Skin of body (tissue), 2 donors: Measurements from ENCODE around the gene BEGAIN. TPM values are rescaled to one million over a fixed set of nuclear protein-coding genes. Genes with fewer than 3 reads are reported as not detected.

Experiments
- DNase-seq: peaks from one replicate; lab custom pipeline; 2025; lab: John Stamatoyannopoulos, UW
- total RNA-seq: library from RNA; depleted of rRNA; stranded (reverse); fragments of >200 nt; gene quantifications from one replicate; pipeline ENCODE4 v1.2.3, GENCODE V29; 2014

The BEGAIN gene
- total RNA-seq, 1 donor from 2014 or later = 1.4 TPM

DNA sequence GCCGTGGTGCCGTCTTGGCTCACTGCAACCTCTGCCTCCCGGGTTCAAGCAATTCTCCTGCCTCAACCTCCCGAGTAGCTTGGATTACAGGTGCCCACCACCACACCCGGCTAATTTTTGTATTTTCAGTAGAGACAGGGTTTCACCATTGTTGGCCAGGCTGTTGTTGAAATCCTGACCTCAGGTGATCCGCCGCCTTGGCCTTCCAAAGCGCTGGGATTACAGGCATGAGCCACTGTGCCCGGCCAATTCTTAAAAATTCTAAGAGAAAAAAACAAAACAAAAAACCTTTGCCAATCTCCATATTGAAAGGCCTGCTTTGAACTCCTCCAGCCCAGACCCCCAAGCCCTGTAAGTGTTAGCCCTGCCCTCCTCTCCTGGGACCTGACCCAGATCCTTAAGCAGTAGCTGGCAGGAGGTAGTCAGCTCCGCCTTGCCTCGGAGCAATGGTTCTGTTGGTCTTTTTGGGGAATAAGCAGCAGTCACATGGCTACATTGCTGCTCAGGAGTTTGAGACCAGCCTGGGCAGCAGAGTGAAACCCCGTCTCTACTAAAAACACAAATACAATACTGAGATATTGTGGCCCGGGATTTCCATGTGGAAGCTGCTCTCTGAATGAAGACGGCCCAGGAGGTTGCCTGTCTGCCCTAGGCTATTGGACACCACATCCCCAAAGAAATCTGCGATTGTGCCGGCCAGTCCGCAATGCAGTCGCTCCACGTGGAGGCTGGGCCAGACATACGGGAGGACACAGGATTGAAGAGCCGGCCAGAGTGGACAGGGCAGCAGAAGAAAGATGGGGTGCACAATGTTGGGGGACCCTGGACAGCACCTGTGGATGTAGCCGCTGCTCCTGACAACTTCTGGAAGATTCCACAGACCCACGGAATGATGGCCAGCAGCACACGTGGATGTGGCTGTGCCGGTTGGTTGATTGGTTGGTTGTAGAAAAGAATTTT is 28.8 kb upstream of the BEGAIN start:
- no peak for DNase-seq

DNA sequence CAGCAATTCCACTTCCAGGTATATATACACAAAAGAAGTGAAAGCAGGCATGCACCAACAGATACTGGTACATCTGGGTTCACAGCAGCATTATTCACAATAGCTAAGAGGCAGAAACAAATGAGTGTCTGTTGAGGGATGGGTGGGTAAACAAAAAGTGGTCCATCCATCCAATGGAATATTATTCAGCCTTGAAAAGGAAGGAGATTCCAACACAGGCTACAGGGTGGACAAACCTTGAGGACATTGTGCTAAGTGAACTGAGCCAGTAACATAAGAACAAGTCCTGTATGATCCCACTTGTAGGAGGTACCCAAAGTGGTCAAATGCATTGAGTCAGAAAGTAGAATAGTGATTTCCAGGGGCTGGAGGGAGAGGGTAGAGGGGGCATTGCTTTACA is 27.6 kb upstream of the BEGAIN start:
- DNase-seq = no peak

DNA sequence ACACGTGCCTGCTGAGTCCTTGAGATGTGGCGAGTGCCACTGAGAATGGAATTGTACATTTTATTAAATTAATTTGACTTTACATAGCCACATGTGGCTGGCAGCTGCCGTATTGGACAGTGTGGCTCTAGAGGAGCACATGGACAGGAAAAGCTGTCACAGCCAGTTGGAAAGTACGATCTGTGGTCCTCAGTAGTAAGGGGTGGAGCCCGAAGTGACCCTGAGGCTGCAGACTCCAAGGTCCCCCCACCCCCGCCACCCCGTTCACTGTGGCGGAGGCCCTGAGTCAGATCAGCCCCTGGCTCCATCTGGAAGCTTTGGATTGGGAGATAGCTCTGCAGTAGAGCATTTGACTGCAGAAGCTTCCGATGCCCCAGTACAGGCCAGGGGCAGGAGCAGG is 25.8 kb upstream of the BEGAIN start:
- DNase-seq = no peak

DNA sequence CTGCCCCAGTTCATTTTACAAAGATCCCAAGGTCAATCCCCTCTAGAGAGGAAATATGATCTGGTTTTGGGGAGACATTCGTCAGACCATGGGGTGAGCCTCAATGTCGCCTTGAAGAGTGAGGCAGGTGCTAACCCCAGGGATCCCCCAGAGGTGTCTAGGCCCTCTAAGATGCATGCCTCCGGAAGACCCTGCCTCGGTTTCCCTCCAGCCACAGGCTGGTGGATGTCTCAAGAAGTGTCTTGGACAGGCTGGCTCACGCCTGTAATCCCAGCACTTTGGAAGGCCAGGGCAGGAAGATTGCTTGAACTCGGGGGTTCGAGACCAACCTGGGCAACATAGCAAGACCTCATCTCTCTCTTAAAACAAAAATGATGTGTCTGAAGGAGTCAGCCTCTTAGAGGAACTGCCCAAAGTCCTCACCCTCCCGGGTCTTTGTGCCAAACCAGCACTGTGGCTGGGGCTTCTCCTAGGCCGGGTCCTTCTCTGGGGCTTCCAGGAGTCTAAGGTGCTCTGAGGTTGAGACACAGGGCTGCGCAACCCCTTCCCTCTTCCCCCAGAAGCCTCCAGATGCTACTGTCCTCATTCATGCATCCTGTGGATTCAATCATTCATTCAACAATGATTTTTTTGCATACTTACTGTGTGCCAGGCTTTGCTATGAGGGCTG is 24.7 kb upstream of the BEGAIN start:
- DNase-seq = no peak

DNA sequence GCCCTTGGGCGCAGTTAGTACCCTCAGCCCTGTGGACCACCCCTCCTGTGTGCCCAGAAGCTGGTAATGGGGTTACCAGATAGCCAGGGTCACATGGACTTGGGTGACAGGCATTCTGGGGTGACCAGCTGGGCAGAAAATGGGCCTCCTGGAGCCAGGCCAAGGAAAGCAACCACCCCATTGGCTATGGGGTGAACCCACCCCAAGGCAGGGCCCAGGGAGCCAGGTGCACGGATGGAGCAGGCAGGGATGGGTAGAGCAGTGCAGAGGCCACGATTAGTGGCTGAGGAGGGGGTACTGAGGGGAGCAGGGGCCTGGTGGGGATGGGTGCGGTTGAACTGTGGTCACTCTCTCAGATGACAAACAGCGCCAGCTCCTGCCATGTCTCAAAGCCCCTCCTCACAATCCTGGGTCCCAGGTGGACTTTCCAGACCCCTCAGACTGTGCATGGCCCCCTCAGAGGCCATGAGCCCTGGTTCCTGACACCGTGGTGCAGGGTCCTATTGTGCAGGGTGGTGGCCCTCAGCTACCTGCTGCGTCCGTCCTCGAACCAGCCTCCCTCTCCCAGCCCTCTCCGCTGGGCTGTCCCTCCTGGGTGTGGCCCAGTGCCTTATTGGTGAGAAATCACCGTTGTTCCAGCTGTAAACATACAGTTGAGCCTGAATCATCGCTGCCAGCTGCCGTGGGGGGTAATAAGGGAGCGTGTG is 23.4 kb upstream of the BEGAIN start:
- DNase-seq = no peak

DNA sequence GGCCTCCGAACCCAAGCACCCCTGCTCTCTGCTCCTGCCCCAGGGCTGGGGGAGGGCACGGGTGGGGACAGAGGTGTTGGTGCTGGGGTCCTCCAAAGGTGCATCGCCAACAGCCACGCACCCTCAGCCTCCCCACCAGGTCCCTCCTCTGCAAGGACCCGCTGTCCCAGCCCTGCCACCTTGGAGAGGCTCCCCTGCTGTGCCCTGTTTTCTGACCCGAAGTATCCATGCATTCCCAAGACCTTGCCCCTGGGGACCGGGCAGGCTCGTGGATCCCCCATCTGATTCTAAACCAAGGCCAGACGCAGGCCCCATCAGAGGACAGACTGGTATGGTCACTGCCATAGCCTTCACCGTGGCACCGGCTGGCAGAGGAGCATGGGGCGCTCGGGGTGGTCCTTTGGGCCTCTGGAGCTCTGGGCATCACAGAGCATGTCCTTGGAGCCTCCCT is 22.7 kb upstream of the BEGAIN start:
- DNase-seq = no peak

DNA sequence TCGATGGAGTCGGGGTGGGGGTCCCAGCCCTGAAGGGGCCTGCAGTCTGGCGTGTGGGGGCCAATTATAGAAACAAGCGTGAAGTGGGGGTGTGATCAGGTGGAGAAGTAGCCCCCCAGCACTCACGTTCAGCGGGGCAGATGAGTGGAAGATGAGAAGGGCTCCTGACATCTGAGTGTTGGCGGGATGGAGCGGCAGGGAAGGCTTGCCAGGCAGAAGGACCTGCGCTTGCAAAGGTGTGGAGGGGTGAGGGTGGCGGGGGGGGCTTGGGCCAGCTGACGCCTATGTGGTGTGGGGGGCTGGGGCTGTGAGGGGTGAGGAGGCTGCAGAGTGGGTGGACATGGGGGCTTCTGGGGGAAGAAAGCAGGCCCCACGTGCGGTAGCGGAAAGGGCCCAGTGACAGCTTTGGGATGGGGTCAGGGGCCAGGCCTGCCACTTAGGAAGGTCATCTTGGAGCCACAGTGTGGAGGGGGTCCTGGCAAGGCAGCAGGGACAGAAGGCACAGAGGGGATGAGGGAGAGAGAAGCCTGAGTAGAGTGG is 22.2 kb upstream of the BEGAIN start:
- no peak for DNase-seq

DNA sequence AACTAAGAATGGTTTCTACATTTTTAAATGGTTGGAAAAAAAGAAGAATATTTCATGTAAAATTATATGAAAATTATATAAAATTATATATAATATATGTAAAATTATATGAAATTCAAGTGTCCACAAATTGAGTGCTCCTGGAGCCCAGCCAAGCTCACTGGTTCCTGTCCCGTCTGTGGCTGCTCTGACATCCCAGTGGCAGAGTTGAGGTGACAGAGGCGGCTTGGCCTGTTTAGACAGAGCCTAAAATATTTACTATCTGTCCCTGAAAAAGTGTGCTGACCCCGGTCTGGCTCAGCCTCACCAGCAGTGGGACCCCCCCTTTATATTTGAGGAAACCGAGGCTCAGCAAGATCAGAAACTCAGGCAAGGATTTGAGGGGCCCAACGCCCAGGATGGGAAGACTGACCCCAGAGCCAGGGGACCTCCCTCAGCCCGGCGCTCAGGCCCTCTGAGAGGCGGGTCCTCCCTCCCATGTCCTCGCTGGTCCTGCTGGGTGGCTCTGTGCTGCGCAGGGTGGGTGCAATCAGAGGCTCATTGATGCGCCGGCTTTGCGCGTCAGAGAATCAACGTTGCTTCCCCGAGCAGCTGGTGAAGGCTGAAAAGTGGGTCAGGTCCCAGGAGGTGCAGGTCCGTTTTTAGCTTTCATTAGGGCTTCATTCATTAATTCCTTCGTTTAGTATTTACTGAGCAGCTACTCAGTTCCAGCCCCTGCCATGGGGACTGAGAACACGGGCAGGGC is 21.5 kb upstream of the BEGAIN start:
- DNase-seq = no peak

DNA sequence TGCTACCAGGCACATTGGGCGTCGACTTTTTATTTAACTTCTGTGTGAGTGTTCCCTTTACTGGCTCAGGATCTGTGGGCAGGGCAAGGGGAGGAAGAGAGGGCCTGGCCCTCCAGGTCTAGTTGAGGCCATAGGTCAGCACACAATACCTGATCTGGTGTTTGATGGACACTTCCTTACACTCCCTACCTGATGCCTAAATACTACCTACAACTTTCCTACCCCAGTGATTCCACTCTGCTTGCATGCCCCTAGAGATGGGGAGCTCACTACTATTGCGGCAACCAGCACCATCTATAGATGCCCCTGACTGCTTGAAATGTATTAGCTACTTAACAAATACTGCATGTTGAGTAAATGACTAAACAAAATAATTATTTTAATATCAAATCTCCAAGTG is 20.8 kb upstream of the BEGAIN start:
- no peak for DNase-seq

DNA sequence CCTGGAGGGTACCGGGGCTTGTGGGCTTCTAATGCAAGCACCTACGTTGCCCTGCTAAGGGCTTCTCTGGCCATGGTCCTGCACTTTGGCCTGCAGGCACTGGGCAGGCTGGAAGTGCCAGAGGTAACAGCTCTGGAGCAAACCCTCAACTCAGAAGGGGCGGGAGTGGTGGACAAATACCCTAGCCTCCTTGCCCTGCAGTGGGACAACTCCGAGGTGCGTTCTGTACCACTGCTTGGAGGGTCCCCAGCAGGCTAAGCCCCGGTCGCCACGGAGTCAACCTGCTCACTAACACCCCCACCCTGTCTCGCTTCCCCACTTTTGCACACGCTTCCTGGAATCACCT is 20.4 kb upstream of the BEGAIN start:
- no peak for DNase-seq

DNA sequence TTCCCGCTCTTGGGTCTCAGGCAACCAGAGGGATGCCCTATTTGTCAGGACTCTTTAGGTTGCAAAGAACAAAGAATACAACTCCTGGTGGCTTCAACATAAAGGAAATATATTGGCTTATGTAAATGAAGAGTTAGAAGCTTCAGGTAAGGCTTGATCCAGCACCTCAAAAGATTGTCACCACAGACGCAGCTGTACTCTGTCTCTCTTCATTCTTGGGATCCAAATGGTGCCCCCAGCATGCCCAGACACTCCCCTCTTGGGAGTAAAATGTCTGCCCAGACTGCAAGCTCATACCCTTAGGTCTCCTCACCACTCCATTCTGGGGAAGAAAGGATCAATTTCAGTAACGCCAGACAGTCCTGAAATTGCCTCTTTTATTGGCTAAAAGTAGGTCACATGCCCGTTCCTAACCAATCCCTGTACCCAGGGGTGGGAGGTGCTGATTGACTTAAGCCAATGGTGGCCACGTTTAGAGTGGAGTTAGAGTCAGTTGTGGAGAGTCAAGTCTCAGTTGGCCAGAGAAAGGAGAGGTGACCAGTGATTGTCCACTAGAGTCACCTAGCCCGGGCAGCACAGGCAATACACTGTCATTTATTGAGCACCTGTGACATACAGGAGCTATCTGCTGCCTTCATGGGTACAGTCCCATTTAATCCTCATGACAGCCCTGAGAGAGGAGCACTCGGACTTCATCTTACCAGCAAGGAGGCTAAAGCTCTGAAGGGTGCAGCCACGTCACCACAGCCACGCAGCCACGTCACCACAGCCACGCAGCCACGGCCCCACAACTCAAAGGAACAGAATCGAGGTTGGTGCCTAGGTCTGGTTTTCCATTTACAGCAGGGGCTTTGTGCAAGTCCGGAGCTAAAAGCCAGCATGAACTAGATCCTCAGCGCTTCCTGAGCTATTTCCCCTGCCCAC is 19.7 kb upstream of the BEGAIN start:
- DNase-seq = no peak

DNA sequence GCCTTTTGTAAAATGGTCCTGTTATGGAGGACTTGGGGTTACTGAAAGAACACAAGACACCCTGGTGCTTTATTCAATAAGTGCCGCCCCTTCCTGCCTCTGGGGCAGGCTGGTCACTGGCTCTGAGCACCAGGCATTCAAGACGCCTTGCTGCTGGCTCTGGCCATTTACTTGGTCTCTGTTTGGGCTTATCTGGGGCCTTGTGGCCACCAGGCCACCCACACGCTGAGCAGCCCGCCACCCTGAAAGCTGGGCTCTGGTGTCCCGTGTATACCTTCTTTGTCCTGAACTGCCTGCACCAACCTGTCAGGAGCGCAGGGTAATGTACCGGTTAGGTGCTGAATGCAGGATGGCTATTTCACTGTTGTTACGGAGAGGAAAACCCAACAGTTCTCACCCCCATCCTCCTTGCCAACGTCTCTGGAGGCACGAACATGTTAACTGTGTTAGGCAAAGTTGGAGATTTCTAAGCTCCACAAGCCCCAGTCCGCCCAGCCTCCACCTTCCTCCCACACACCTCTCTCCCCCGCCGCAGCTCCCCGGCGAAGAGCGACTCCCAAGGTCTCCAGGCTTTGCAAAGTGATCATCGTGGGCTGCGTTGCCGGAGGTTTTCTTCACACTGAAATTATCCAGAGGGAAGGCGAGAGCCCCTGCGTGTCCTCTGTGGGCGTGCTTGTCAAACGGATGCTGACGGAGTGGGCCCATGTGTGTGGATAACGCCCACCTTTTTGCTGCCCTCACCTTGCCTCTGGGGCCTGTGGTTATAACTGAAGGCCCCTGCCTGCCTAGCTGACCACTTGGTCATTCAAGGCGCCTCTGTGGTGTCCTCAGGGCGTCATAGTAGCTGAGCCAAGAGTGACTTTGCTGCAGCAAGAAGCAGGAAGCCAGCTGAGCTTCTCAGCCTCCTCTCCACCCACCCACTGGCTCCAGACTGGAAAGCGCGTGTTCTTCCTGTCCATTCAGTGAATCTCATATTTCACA is 18.8 kb upstream of the BEGAIN start:
- no peak for DNase-seq

DNA sequence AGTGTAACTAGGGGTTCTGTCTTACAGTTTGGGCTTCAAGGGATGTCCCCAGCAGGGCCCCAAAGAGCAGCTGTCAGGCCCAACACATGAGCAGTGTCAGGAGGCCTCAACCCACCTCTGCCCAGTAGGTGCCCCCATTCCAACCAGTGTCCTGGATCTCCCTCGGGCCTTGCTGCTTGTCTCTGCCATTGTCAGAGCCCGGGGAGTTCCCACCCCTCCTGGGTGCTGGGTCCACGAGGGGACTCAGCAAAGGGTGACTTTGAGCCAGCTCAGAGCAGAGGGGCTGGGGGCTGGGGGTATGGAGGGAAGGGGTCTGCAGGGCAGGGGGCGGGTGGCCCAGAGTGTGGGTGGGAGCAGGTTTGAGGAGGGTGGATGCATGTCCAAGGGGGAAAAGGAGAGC is 18.0 kb upstream of the BEGAIN start:
- DNase-seq = no peak

DNA sequence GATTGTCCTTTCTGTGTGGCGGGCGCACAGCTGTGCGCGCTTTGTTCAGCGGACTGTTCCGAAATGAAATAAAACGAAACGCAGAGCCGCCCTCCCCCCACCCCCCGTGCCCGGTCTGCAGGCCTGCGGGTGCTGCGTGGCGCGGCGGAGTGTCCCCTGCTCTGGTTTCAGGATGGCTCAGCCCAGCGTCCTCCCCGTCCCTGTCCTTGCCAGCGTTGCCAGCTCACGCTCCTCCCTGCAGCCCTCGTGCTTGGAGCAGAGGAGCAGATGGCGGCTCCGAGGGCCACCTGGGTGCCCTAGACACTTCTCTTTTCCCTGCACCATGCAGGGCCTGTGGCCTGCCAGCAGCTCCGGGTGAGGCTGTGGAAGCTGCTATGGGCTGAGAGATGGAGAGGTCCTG is 17.5 kb upstream of the BEGAIN start:
- no peak for DNase-seq

DNA sequence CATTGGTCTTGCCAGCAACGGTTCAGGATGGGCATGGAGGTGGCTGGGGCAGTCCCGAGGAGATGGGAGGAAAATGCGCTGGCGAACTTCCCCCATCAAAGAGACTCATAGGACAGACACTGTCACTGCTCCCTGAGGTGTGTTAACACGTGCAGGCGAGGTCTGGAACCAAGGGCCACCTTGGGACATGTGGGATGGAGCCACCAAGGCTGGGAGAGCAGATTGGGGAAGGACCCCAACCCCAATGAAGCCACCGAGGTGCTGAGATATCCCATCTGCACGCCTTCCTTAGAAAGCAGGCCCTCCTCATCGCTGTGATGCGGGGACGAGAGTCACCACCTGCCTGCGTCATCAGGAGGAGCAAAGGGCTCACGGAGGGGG is 16.9 kb upstream of the BEGAIN start:
- no peak for DNase-seq

DNA sequence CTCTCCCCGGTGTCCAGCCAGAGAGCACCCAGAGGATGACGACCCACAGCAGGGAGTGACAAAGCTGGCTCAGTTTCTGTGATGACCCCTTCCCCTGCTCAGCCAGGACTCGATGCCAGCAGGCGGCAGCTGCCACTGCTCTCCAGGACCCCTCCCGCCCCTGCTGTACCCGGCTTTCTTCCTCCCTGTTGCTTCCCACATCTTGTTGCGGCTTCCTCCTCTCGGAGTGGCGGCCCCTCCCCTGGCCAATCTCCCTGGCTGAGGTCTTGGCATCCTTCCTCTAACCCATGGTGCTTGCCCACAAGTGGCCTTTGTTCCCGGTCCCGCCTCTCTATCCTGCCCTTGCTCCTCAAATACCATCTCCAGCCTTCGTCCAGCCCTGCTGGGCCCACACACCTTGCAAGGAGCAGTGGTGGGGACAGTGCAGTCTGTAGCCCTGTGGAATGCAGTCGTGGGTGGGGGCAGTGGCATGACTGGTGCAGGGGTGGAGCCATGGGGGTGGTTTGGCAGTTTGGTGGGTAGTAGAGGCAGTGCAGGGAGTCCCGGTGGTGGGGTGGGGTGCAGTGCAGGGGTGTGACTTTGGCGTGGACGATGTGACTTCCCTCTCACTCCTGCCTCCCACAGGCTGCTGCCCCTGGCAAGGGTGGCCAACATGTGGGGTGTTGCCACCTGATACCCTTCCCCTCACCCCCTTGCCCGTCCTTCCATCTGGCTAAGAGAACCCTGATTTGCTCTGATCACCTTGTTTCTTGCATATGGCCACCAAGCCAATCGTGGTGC is 16.3 kb upstream of the BEGAIN start:
- no peak for DNase-seq

DNA sequence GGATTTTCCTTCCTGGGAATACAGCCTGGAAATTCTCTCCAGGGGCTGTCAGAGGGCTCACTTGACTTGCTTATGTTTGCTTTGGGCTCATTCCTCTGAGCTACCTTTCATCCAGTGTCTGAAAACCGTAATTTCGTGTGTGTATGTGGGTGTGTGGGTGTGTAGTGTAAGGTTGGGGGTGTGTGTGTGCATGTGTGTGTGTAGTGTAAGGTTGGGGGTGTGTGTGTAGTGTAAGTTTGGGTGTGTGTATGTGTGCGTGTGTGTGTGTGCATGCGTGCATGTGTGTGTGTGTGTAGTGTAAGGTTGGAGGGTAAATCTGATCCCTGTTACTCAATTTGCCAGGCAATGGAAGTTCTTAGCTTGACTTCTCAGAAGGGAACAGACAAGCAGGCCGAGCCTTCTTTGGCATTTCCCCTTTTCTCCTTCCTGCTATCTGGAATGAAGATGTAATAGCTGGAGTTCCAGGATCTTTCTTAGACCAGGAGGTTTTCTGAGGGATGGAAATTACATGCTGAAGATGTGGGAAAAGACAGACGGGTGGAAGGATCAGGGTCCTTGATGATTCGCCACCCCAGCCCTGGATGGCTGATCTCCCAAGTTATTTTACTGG is 15.5 kb upstream of the BEGAIN start:
- no peak for DNase-seq

DNA sequence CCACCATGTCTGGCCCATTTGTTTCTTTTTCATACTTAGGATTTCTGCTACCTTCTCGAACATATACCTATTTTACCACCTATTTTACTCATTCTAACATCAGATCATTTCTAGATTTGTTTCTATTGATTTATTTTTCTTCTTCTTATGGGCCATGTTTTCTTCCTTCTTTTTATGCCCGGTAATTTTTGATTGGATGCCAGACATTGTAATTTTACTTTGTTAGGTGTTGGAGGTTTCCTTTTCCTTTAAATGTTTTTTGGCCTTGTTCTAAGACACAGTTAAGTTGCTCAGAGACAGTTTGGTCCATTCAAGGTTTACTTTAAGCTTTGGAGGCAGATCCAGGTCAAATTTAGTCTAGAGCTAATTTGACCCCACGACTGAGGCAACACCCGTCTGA is 14.7 kb upstream of the BEGAIN start:
- DNase-seq = no peak
